K562 (cell line): Measurements from ENCODE around the gene USP48. TPM values are rescaled to one million over a fixed set of nuclear protein-coding genes. Genes with fewer than 3 reads are reported as not detected.

Experiments used
- EP300 ChIP-seq: IDR thresholded peaks from 2 replicates; pipeline ENCODE4 v1.6.1; 2012; ENCODE audit warnings: low read length, improper control_type of control experiment
- IRF2 ChIP-seq: sonication (generic); formaldehyde crosslinking; IDR thresholded peaks from 2 replicates; pipeline ENCODE4 v1.8.1; 2022; ENCODE audit warnings: mild to moderate bottlenecking, missing genetic modification reagents
- NR2C2 ChIP-seq, 2 experiments: fragments of 200-800 bp in 1 of 2; sonication (Bioruptor generic) in 1 of 2; sonication (generic) in 1 of 2; formaldehyde crosslinking in 1 of 2; IDR thresholded peaks; 2 replicates each; pipeline versions ENCODE4 v1.6.1 to v1.8.0; 2016 to 2022; ENCODE audit warnings: mild to moderate bottlenecking in 1 of 2, missing compliant biosample characterization in 1 of 2, missing genetic modification characterization in 1 of 2, missing genetic modification reagents in 1 of 2
- RBFOX2 ChIP-seq: fragments of 200-400 bp; formaldehyde crosslinking; IDR thresholded peaks from 2 replicates; pipeline ENCODE4 v1.6.1; 2017; ENCODE audit warnings: low read depth, mild to moderate bottlenecking, low read length, moderate library complexity
- RCOR1 ChIP-seq, 2 experiments: IDR thresholded peaks; 2 replicates each; pipeline ENCODE4 v1.6.1; 2012; ENCODE audit warnings: low read depth in 2 of 2, low read length in 2 of 2, borderline replicate concordance in 1 of 2, improper control_type of control experiment in 1 of 2
- REST ChIP-seq, 2 experiments: fragments of 450-650 bp; formaldehyde crosslinking in 1 of 2; IDR thresholded peaks; 2 replicates each; pipeline versions ENCODE4 v1.4.0 to v1.6.1; 2014 to 2020; ENCODE audit warnings: mild to moderate bottlenecking in 2 of 2, borderline replicate concordance in 1 of 2, low read depth in 1 of 2
- SAFB2 ChIP-seq: fragments of 200-400 bp; formaldehyde crosslinking; IDR thresholded peaks from 2 replicates; pipeline ENCODE4 v1.6.1; 2018; ENCODE audit warnings: borderline replicate concordance, low read length, low read depth, moderate library complexity; ENCODE audit not compliant: severe bottlenecking
- ZBTB11 ChIP-seq, 3 experiments: fragments of 200-800 bp in 1 of 3; fragments of 250-450 bp in 1 of 3; fragments of 450-650 bp in 1 of 3; sonication (Bioruptor Pico) in 1 of 3; sonication (Bioruptor generic) in 1 of 3; formaldehyde crosslinking in 1 of 3; IDR thresholded peaks; 2 replicates each; pipeline versions ENCODE4 v1.6.1 to v1.8.0; 2016 to 2022; ENCODE audit warnings: mild to moderate bottlenecking in 2 of 3, missing genetic modification characterization in 2 of 3, missing compliant biosample characterization in 1 of 3, moderate library complexity in 1 of 3
- ZBTB9 ChIP-seq: fragments of 450-650 bp; formaldehyde crosslinking; IDR thresholded peaks from 2 replicates; pipeline ENCODE4 v1.4.0; 2020; ENCODE audit warnings: mild to moderate bottlenecking, moderate library complexity
- ZNF766 ChIP-seq: fragments of 200-800 bp; sonication (Bioruptor generic); conservative IDR thresholded peaks from 2 replicates; pipeline ENCODE4 v1.6.1; 2016; ENCODE audit warnings: missing genetic modification characterization, missing compliant biosample characterization
- polyA plus RNA-seq, 8 experiments: library from polyadenylated mRNA; depleted of rRNA in 4 of 8; stranded (reverse) in 5 of 8; unstranded in 3 of 8; fragments of >200 nt; fragmentation: Nextera tagmentation in 2 of 8; fragmentation: Illumina TruSeq in 1 of 8; extraction: Ambion mirVana in 2 of 8; extraction: Trizol in 1 of 8; gene quantifications; 2 replicates each; pipeline versions ENCODE4 v1.2.1 to v1.2.3, GENCODE V29; 2011 to 2014; ENCODE audit warnings: inconsistent platforms in 1 of 8, missing spikeins in 1 of 8
- total RNA-seq, 7 experiments: library from RNA; depleted of rRNA in 6 of 7; stranded (reverse); fragments of >200 nt in 6 of 7; fragmentation: Illumina TruSeq in 2 of 7; extraction: Trizol in 2 of 7; gene quantifications; 2 replicates each; pipeline versions ENCODE4 v1.2.1 to v1.2.3, GENCODE V29; 2011 to 2021; ENCODE audit warnings: low replicate concordance in 1 of 7

Gene USP48
- total and polyA plus RNA-seq, 9 of the 15 experiments (the other 6 are each of a cell fraction or from before 2014, with no cell fraction given): 23.3 to 123 (median 106) TPM

GRCh38 chr1:21633992-21634805 lies 148.8 kb downstream of the USP48 start (continued):
- TF ChIP-seq REST (IDR thresholded peaks at IDR 0.05; ENCODE audit: borderline replicate concordance): no peak
- peak; percentile 20; the same call in 1 of the 2 replicates for TF ChIP-seq REST (CRISPR knock-in tag; IDR thresholded peaks at IDR 0.05; ENCODE audit: low read depth)
- peak; percentile 15; the same call in 1 of the 2 replicates for TF ChIP-seq RBFOX2
- peak in 1 of 2 experiments; percentile 50; a peak in 1 of 4 replicates for TF ChIP-seq RCOR1 (IDR thresholded peaks at IDR 0.05; ENCODE audit: borderline replicate concordance in 1 of 2, low read depth in 2 of 2, low read length in 2 of 2)
- TF ChIP-seq NR2C2 (CRISPR knock-in tag; IDR thresholded peaks at IDR 0.05): no peak
- 0 out of 2 replicates have a peak, but pooled peaks have one; percentile 23 for TF ChIP-seq NR2C2 (tag; IDR thresholded peaks at IDR 0.05)
- TF ChIP-seq SAFB2: no peak
- no peak for TF ChIP-seq IRF2 (CRISPR knock-in tag)
- peak in 1 of 3 experiments; percentile 47; a peak in 1 of 6 replicates for TF ChIP-seq ZBTB11 (CRISPR knock-in tag; IDR thresholded peaks at IDR 0.05)
- peak; percentile 22; the same call in 1 of the 2 replicates for TF ChIP-seq ZBTB9 (CRISPR knock-in tag)
- no peak for TF ChIP-seq EP300
- TF ChIP-seq ZNF766 (CRISPR knock-in tag): peak; percentile 78; the same call in 1 of the 2 replicates
